Panc1 (cell line): ENCODE data around the gene SLC6A7. TPM values are rescaled to one million over a fixed set of nuclear protein-coding genes. Genes with fewer than 3 reads are reported as not detected.
"Not testable (repeated sequence)": the region's sequence is repeated elsewhere in the genome, so short reads cannot be mapped to it uniquely, and the experiment has no call there.

Experiments
- ATAC-seq: fragments of 200-7000 bp; cut with Tn5 transposase; 2 replicates; pipeline ENCODE4 v1.9.1; 2020; ENCODE audit warnings: mild to moderate bottlenecking, moderate library complexity
- BruUV-seq: library from RNA; stranded (reverse); fragments of 400-500 nt; replicated peaks from 2 replicates; lab custom pipeline; 2021; lab: Mats Ljungman, UMichigan
- CTCF ChIA-PET: fragments of 300-600 bp; sonication (Branson Sonifier 250); formaldehyde crosslinking; loops from one replicate; lab custom pipeline; 2022; ENCODE audit warnings: antibody characterized with exemption; lab: Charles Lee
- POLR2A ChIA-PET: fragments of 300-600 bp; sonication (Branson Sonifier 250); formaldehyde crosslinking; loops from one replicate; lab custom pipeline; 2022; ENCODE audit warnings: antibody characterized with exemption; lab: Charles Lee
- DNase-seq: peaks from one replicate; pipeline ENCODE4 v3.0.0-alpha.2; 2010; ENCODE audit warnings: low read depth, low spot score
- H3K27ac ChIP-seq: 2 replicates; pipeline ENCODE4 v1.5.1; 2011; ENCODE audit warnings: mild to moderate bottlenecking, low read length, inconsistent platforms
- H3K27me3 ChIP-seq: fragments of 200-500 bp; sonication (Bioruptor generic); 2 replicates; pipeline ENCODE4 v1.6.0; 2014; ENCODE audit warnings: low read length, inconsistent platforms; ENCODE audit not compliant: control insufficient read depth, insufficient read depth
- H3K36me3 ChIP-seq: fragments of 200-500 bp; sonication (Bioruptor generic); 2 replicates; pipeline ENCODE4 v1.5.1; 2014; ENCODE audit warnings: inconsistent platforms, mild to moderate bottlenecking, low read length, moderate library complexity; ENCODE audit not compliant: control insufficient read depth, insufficient read depth
- H3K4me1 ChIP-seq: 2 replicates; pipeline ENCODE4 v1.5.1; 2011; ENCODE audit warnings: inconsistent platforms, mild to moderate bottlenecking, low read length, moderate library complexity; ENCODE audit not compliant: control insufficient read depth, insufficient read depth
- H3K4me3 ChIP-seq, 2 experiments: 2 replicates each; pipeline ENCODE4 v1.5.1; 2011 to 2012; ENCODE audit warnings: low read depth in 2 of 2, low read length in 2 of 2, mild to moderate bottlenecking in 2 of 2, inconsistent platforms in 1 of 2, moderate library complexity in 1 of 2
- H3K9me3 ChIP-seq: fragments of 200-500 bp; sonication (Bioruptor generic); 2 replicates; pipeline ENCODE4 v1.5.1; 2014; ENCODE audit warnings: low read depth, mild to moderate bottlenecking, inconsistent platforms, low read length, moderate library complexity; ENCODE audit not compliant: control insufficient read depth, insufficient read depth
- CTCF ChIP-seq: fragments of 450-650 bp; IDR thresholded peaks from 2 replicates; pipeline ENCODE4 v1.5.1; 2017; ENCODE audit warnings: mild to moderate bottlenecking
- POLR2AphosphoS5 ChIP-seq: IDR thresholded peaks from 2 replicates; pipeline ENCODE4 v1.6.1; 2012; ENCODE audit warnings: mild to moderate bottlenecking, low read depth, low read length, moderate library complexity
- SIN3A ChIP-seq: IDR thresholded peaks from 2 replicates; pipeline ENCODE4 v1.6.1; 2012; ENCODE audit warnings: low read depth, mild to moderate bottlenecking, low read length, moderate library complexity, borderline replicate concordance; ENCODE audit not compliant: insufficient read depth
- TCF7L2 ChIP-seq: IDR thresholded peaks from 2 replicates; pipeline ENCODE4 v1.6.1; 2011; ENCODE audit warnings: mild to moderate bottlenecking, low read depth, low read length, inconsistent platforms
- in situ Hi-C: cut with HindIII; loops from 2 replicates; pipeline ENCODE4 v1.10.0; 2016; ENCODE audit warnings: low sequenced_read_pairs, low pct_unique_long_range_greater_than_20kb
- intact Hi-C: fragments of 100-400 bp; cut with micrococcal nuclease; formaldehyde crosslinking; loops from one replicate; pipeline ENCODE4 v1.10.0; 2022; ENCODE audit not compliant: unreplicated experiment
- total RNA-seq: library from RNA; stranded (reverse); gene quantifications from one replicate; pipeline ENCODE4 v1.2.1, GENCODE V29; 2021; ENCODE audit not compliant: unreplicated experiment
- TF ChIP-seq, protein P1 (sequence below), 2 experiments: IDR thresholded peaks; 2 replicates each; pipeline ENCODE4 v1.6.1; 2011 to 2012; ENCODE audit warnings: low read depth in 2 of 2, control low read depth in 1 of 2, low read length in 1 of 2, mild to moderate bottlenecking in 1 of 2, moderate library complexity in 1 of 2; ENCODE audit not compliant: insufficient read depth in 1 of 2

SLC6A7 gene
- total RNA-seq, 1 experiment from 2014 or later: not detected

DNA sequence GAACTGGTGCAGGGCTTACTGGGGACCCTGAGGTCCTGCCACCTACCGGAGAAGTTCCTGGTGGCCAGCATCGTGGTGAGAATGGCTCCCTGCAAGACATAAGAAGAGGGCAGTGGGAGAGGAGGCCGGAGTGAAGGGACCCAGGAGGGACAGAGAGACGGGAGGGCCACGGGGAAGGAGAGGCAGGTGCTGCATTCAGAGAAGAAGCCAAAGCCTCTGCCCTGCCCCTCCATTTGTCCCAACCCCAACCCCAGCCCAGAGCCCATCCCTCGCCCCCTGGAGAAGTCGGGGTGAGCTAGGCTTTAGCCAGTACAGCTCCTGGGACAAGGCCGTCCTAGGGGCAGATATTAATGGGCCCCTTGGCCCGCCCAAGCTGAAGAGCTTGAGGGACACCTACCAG, 57.9 kb downstream of the SLC6A7 start:
- no peak for ATAC-seq
- CTCF ChIA-PET: interaction anchor here (1.3 kb wide), 1 partner anchor 13 kb away, joined by 3 read pairs; no protein-coding TSS in a partner anchor
- in situ Hi-C loops (no loop called here), intact Hi-C loops (no loop called here)
- H3K27me3 ChIP-seq: no peaks in the 10 kb centered on the region
- H3K36me3 ChIP-seq: no peaks in the 10 kb centered on the region
- H3K27ac ChIP-seq: no peak overlapping the region
- no TSS peak for BruUV-seq
- H3K4me3 ChIP-seq: no peak overlapping the region
- no peaks in the 10 kb centered on the region for H3K9me3 ChIP-seq
- H3K4me1 ChIP-seq: no peaks in the 10 kb centered on the region
- POLR2A ChIA-PET: no interaction called here
- DNase-seq: no peak
- no peak for TF ChIP-seq TCF7L2
- TF ChIP-seq, protein P1, sequence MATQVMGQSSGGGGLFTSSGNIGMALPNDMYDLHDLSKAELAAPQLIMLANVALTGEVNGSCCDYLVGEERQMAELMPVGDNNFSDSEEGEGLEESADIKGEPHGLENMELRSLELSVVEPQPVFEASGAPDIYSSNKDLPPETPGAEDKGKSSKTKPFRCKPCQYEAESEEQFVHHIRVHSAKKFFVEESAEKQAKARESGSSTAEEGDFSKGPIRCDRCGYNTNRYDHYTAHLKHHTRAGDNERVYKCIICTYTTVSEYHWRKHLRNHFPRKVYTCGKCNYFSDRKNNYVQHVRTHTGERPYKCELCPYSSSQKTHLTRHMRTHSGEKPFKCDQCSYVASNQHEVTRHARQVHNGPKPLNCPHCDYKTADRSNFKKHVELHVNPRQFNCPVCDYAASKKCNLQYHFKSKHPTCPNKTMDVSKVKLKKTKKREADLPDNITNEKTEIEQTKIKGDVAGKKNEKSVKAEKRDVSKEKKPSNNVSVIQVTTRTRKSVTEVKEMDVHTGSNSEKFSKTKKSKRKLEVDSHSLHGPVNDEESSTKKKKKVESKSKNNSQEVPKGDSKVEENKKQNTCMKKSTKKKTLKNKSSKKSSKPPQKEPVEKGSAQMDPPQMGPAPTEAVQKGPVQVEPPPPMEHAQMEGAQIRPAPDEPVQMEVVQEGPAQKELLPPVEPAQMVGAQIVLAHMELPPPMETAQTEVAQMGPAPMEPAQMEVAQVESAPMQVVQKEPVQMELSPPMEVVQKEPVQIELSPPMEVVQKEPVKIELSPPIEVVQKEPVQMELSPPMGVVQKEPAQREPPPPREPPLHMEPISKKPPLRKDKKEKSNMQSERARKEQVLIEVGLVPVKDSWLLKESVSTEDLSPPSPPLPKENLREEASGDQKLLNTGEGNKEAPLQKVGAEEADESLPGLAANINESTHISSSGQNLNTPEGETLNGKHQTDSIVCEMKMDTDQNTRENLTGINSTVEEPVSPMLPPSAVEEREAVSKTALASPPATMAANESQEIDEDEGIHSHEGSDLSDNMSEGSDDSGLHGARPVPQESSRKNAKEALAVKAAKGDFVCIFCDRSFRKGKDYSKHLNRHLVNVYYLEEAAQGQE (IDR thresholded peaks at IDR 0.05; ENCODE audit: insufficient read depth in 1 of 2, low read depth in 2 of 2, low read length in 1 of 2): no peak
- no peak for TF ChIP-seq POLR2AphosphoS5
- no peak for TF ChIP-seq CTCF
- no peak for TF ChIP-seq SIN3A

DNA sequence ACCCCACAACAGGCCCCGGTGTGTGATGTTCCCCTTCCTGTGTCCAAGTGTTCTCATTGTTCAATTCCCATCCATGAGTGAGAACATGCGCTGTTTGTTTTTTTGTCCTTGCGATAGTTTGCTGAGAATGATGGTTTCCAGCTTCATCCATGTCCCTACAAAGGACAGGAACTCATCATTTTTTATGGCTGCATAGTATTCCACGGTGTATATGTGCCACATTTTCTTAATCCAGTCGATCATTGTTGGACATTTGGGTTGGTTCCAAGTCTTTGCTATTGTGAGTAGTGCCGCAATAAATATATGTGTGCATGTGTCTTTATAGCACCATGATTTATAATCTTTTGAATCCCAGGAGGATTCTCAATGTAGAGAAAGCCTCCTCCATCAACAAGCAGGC, 58.6 kb downstream of the SLC6A7 start:
- H3K4me3 ChIP-seq, H3K4me1 ChIP-seq, DNase-seq, H3K27me3 ChIP-seq, POLR2A ChIA-PET, ATAC-seq, BruUV-seq, intact Hi-C loops, CTCF ChIA-PET, H3K36me3 ChIP-seq, H3K9me3 ChIP-seq, H3K27ac ChIP-seq, in situ Hi-C loops: not testable (repeated sequence)

- Histone ChIP-seq H3K4me3 (no peak overlapping the region), H3K36me3 (no peaks in the 10 kb centered on the region), H3K27ac (no peak overlapping the region), H3K4me1 (no peaks in the 10 kb centered on the region), H3K27me3 (no peaks in the 10 kb centered on the region), H3K9me3 (no peaks in the 10 kb centered on the region)
- CTCF ChIA-PET: no interaction called here
- no TSS peak for BruUV-seq
- DNase-seq (no peak), ATAC-seq (no peak)
- POLR2A ChIA-PET: no interaction called here
- intact Hi-C loops (no loop called here), in situ Hi-C loops (no loop called here)
- TF ChIP-seq, protein P1 (IDR thresholded peaks at IDR 0.05; ENCODE audit: insufficient read depth in 1 of 2, low read depth in 2 of 2, low read length in 1 of 2): no peak
- TF ChIP-seq POLR2AphosphoS5 (no peak), TCF7L2 (no peak), SIN3A (no peak), CTCF (no peak)
Observed at GRCh38 chr5:150248946-150249345, 59.1 kb downstream of the SLC6A7 start.
